Measurements from ENCODE around the gene C20orf204. TPM values are rescaled to one million over a fixed set of nuclear protein-coding genes. Genes with fewer than 3 reads are reported as not detected.

The C20orf204 gene
- total and polyA plus RNA-seq, 2 of the 8 experiments (the other 6 are each of a cell fraction or from before 2014, with no cell fraction given) = 0.39 to 0.52 TPM

GRCh38 chr20:64038224-64038564 is 2.2 kb downstream of the C20orf204 start (continued):
- peak; percentile 20; the same call in 1 of the 2 replicates for TF ChIP-seq SUZ12 (IDR thresholded peaks at IDR 0.05; ENCODE audit: low read length)
- peak; percentile 39; the same call in 1 of the 2 replicates for TF ChIP-seq GABPA (IDR thresholded peaks at IDR 0.05; ENCODE audit: borderline replicate concordance, insufficient read depth, low read length)
